Measurements from ENCODE around the gene FOLR3.

GRCh38 chr11:72124046-72124445 lies 11.5 kb upstream of the FOLR3 start:
- no peak for TF ChIP-seq CTCF (IDR thresholded peaks at IDR 0.05)
- TF ChIP-seq POLR2A (IDR thresholded peaks at IDR 0.05), result no peak

Measured in adrenal gland (tissue), 5 donors.